GM18498 (cell line): Measurements from ENCODE around the gene CFAP73.

Source experiments
- ATAC-seq: cut with Tn5 transposase; IDR thresholded peaks from one replicate; pipeline ENCODE4 v1.9.1; 2021; ENCODE audit warnings: mild to moderate bottlenecking, moderate library complexity; ENCODE audit not compliant: unreplicated experiment

The CFAP73 gene

DNA sequence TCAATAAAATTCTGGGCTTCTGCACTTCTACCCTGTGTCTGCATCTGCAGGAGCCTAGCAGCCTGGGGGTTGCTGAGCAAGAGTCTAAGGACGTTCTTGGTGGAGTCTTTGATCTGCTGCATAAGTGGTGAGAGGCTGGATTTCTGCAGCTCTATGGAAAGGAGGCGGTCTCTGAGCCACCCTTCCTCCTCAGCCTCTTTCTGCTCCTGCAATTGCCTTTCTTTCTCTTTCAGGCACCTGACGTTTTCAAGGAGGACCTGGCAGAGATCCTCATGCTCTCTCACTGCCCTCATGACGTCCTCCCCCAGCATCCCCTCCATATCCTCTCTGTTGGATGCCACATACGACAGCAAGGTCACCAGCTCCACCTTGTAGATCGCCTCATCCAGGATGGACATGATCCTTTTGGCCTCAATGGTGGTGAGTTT lies 58.1 kb downstream of the CFAP73 start:
- peak; percentile 1 for ATAC-seq

DNA sequence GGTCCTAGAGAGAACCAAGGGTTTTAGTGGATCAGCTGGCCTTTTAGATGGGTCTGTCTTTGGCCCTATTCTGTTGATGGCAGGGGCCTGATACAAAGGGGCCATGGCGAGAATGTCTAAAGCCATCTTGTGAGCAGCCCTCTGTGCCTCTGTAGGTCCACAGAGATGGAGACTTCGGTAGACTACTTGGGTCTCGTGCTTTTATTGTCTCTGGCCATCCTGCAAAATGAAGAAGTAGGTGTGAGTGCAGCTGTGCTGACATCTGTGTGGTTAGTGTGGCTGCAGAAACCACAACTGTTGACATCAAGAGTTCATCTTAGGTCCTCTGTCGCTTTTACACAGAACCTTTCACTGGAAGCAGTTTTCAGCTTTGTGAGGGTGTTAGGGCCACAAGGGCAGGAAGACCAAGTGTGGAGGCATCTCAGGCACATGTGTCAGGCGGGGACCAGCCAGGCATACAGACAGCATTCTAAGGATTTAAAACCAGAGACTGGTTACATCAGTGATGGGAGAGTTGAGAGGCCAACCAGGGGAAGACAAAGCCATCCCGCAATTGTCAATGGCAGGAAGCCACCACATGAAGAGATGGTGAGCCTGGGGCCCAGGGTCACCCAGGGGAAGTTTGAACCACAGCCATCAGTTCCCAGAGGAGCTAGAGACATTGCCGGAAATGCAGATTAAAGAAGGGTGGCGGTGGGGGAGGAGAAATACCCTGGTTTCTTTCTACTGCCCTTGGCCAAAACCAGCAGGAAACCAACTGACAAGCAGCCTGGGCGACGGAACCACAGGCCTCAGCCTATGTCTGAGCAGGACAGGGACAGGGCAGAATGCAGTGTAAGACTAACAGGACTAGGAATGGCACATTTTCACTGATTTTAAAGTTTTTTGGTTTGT lies 58.8 kb downstream of the CFAP73 start:
- ATAC-seq: peak; percentile 87
